SJCRH30 (cell line): ENCODE results near the gene CREG1. TPM values are rescaled to one million over a fixed set of nuclear protein-coding genes. Genes with fewer than 3 reads are reported as not detected.

Experiments
- DNase-seq, 2 experiments: peaks; one replicate each; pipeline ENCODE4 v3.0.0-alpha.2; 2015 to 2020
- H3K27ac ChIP-seq: fragments of 250-450 bp; sonication (Bioruptor Pico); 2 replicates; pipeline ENCODE4 v1.5.1; 2020; ENCODE audit warnings: mild to moderate bottlenecking, moderate library complexity
- H3K27me3 ChIP-seq: fragments of 250-450 bp; sonication (Bioruptor Pico); 2 replicates; pipeline ENCODE4 v1.5.1; 2020; ENCODE audit warnings: mild to moderate bottlenecking, moderate library complexity
- H3K36me3 ChIP-seq: fragments of 250-450 bp; sonication (Bioruptor Pico); 2 replicates; pipeline ENCODE4 v1.5.1; 2020; ENCODE audit warnings: mild to moderate bottlenecking, moderate library complexity
- H3K4me1 ChIP-seq: fragments of 250-450 bp; sonication (Bioruptor Pico); 2 replicates; pipeline ENCODE4 v1.5.1; 2020; ENCODE audit warnings: mild to moderate bottlenecking, moderate library complexity
- H3K4me3 ChIP-seq: fragments of 250-450 bp; sonication (Bioruptor Pico); 2 replicates; pipeline ENCODE4 v1.5.1; 2020; ENCODE audit warnings: mild to moderate bottlenecking, moderate library complexity
- H3K9me3 ChIP-seq: fragments of 250-450 bp; sonication (Bioruptor Pico); replicated peaks from 2 replicates; pipeline ENCODE4 v1.5.1; 2020; ENCODE audit warnings: mild to moderate bottlenecking, moderate library complexity
- total RNA-seq: library from RNA; depleted of rRNA; stranded (reverse); fragments of >200 nt; shearing (Covaris generic); gene quantifications from 2 replicates; pipeline ENCODE4 v1.2.3, GENCODE V29; 2014

Gene CREG1
- total RNA-seq, 1 experiment from 2014 or later, result 39.4 TPM

DNA sequence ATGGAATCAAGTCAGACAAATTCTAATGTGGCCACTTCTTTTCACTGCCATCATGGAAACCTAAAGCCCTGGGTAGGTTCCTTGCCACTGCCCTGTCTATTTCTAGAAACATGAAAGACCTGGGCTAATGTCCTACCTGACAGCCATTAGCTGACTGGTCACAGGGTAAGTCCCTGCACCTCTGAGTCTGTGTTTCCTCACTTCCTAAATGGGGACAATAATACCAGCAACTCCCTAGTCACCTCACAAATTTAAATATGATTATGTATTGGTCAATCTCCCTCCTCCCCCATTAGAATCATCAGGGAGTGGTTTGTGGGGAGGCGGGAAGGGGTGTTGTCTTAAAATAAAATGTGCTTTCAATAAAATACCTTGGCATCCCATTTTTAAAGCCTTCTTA is 2.2 kb downstream of the CREG1 start:
- no peak overlapping the region for H3K4me3 ChIP-seq
- no peaks in the 10 kb centered on the region for H3K27me3 ChIP-seq
- DNase-seq, result no peak
- H3K36me3 ChIP-seq, result no peaks in the 10 kb centered on the region
- no peak overlapping the region for H3K27ac ChIP-seq
- H3K9me3 ChIP-seq, result no peaks in the 10 kb centered on the region
- peaks cover 4% of the 10 kb centered on the region for H3K4me1 ChIP-seq

DNA sequence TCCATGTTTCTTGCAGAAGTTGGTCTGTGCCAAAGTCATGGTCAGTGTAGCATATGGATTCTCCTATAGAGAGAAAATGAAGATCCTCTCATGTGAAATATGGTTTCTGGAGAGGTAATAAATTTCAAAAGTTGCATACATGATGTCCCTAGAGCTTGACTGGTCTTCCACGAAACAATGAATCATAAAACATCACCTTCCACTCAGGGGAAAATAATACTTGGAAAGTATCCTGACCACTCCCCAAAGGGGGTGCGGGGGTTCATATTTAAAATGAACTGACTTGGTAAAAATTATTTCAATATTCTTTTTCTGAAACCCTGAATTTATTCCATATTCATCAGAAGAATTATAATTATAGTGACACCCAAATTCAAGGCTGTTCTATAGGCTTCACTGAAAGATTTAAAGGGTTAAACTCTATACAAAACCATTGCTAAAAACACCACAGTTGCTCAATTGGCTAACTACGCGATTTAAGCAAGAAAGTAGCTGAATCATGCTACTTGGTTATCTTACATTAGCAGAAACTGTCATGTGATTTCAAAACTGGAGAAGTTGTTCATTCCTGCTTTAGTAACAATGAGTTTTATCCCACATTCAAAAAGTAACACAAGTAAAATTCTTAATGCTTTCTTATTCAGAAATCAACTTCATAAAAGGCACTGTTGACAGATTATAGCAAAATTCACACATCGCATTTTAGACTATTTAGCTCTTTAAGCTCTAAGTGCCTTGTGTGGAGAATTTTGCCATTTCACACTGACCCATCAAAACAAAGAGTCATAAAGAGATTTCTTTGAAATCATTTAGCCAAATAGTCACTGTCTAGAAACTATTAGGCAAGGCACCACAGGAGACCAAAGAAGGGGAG is 5.3 kb downstream of the CREG1 start:
- no peak overlapping the region for H3K27ac ChIP-seq
- H3K9me3 ChIP-seq, result no peaks in the 10 kb centered on the region
- no peak for DNase-seq
- no peaks in the 10 kb centered on the region for H3K27me3 ChIP-seq
- no peaks in the 10 kb centered on the region for H3K4me1 ChIP-seq
- H3K4me3 ChIP-seq, result no peak overlapping the region
- no peaks in the 10 kb centered on the region for H3K36me3 ChIP-seq

DNA sequence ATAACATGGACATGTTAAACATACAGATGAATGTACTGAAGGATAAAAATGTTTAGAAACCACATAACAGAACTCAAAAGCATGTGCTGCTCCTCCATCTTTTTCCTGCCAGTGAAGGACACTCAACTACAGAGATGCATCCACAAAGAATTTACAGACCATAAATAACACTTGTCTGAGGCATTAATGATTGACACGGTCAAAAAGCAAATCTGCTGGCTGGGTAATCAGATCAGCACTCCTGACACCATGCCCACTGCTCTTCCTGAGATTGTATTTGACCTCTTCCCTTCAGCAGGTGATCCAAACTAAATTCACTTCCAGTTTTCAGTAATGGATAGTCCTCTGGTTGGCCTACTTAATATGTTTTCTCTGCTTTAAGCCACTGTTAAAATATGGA is 6.6 kb downstream of the CREG1 start:
- no peaks in the 10 kb centered on the region for H3K27me3 ChIP-seq
- H3K27ac ChIP-seq, result no peak overlapping the region
- H3K36me3 ChIP-seq, result no peaks in the 10 kb centered on the region
- H3K4me3 ChIP-seq, result no peak overlapping the region
- DNase-seq, result no peak
- H3K9me3 ChIP-seq, result no peaks in the 10 kb centered on the region
- no peaks in the 10 kb centered on the region for H3K4me1 ChIP-seq

DNA sequence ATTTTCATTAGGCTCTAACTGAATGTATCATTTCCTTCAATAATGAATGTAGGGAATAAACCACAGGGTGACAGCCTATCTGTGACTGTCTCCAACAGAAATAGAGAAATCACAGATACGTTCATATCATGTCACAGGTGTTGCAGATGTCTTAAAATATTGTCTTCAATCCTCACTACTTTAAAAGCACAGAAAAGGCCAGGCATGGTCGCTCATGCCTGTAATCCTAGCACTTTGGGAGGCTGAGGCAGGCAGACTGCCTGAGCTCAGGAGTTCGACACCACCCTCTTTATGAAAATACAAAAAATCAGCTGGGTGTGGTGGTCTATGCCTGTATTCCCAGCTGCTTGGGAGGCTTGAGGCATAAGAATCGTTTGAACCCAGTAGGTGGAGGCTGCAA is 8.2 kb downstream of the CREG1 start:
- Histone ChIP-seq H3K27ac (no peak overlapping the region), H3K36me3 (no peaks in the 10 kb centered on the region), H3K27me3 (no peaks in the 10 kb centered on the region; the same call in 1 of the 2 replicates), H3K4me3 (no peak overlapping the region), H3K9me3 (no peaks in the 10 kb centered on the region), H3K4me1 (no peaks in the 10 kb centered on the region)
- no peak for DNase-seq

DNA sequence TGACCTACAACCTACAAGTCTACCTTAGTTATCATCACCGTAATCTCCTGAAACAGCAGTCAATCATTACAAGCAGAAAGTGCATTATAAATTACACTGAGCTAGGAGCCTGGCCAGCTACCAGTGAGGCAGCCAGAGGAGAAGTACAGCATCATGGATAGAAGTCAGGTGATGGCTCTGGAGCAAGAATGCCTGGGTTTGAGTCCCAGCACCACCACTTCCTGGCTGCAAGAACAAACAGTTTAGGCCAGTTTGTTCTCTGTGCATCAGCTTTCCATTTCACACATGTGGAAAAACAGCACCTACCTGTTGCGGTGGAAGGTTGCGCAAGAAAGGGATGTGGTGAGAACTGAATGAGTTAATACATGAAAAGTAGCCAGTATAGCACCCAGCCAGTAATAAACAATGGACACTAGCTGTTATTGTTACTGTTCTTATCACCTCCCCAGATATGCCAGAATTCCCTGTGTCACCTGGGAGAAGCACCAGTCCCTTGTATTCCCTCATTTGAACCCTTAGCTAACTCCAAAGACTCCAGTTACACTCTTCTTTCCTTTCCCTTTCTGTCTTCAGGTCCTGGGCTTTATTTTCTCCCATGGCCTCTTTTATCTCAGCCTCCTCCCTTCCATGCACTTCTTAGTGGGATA is 9.0 kb downstream of the CREG1 start:
- Histone ChIP-seq H3K27me3 (no peaks in the 10 kb centered on the region; the same call in 1 of the 2 replicates), H3K9me3 (no peaks in the 10 kb centered on the region), H3K27ac (no peak overlapping the region), H3K4me1 (no peaks in the 10 kb centered on the region), H3K36me3 (no peaks in the 10 kb centered on the region), H3K4me3 (no peak overlapping the region)
- no peak for DNase-seq

DNA sequence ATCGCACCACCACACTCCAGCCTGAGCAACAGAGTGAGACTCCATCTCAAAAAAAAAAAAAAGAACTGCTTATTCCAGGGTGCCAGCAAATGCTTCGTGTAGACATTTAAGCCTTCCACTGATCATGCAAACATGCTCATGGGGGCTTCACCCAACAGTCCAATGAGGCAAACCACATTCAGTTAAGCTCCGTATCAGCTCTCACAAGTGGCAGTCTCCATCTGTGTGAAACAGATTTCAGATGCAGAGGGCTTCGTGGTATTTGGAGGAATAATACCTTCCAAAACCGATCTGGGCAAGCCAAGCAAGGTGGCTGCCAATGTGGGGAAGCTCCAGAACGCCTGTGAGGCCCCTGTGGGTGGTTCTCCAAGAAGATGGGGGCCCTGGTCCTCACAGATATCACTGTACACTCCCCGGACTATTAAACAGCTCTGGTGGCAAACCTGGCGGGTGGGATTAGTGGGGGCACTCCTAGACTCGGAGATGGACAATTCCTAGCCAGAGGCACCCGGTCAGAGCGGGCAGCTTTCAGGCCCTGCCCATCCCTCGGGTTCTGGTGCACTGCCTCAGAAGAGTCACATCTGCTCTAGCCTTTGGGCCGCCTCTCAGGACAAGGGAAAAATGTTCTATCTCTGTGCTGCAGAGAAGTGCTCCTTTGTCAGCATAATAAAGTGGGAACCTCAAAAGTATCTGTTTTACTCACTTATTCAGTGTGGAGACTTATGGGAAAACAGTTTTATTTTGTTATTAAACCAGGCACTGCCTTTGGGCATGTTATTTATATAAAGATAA is 10.2 kb downstream of the CREG1 start:
- no peaks in the 10 kb centered on the region for H3K9me3 ChIP-seq
- no peak for DNase-seq
- no peaks in the 10 kb centered on the region for H3K36me3 ChIP-seq
- no peak overlapping the region for H3K4me3 ChIP-seq
- no peaks in the 10 kb centered on the region; the same call in 1 of the 2 replicates for H3K27me3 ChIP-seq
- H3K27ac ChIP-seq, result no peak overlapping the region
- H3K4me1 ChIP-seq, result no peaks in the 10 kb centered on the region

DNA sequence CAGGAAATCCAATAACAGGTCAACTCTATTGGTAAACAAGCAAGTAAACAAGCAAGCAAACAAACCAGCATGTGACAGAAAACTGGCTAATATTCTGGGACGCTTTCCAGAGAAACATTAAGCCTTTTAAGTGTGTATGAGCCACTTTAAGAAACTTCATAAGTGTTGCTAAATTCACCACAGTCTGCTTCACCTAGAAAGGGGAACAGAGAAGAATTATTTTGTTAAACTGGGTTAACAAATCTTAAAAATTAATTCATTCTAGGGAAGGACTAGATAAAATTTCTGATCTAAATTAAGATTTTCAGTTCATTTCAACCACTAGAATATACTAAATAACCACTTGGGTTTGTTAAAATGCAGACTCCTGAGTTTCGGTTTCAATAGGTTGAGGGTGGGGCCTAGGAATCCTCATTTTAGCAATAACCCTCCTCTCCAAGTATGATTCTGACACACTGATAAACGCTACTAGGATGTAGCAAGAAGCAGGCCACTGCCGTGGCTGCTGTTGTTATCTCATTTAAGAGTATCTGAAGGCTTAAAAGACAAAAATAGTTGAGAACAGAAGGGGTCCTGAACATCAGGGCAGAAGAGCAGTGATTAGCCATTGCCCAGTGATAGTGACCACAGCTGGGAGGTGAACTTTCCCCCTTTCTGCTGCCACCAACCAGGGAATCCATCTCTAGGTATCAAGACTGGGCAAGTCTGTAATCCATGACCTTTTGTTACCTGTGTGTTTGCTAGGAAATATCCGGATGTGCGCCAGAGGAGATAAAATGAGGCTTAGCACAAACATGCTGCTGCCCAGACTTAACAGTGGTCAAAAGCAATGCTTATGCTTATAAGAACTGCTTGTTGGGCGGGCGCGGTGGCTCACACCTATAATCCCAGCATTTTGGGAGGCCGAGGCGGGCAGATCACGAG is 11.2 kb downstream of the CREG1 start:
- Histone ChIP-seq H3K27ac (no peak overlapping the region), H3K36me3 (no peaks in the 10 kb centered on the region), H3K4me1 (no peaks in the 10 kb centered on the region), H3K27me3 (no peaks in the 10 kb centered on the region; the same call in 1 of the 2 replicates), H3K4me3 (no peak overlapping the region), H3K9me3 (no peaks in the 10 kb centered on the region)
- no peak for DNase-seq

DNA sequence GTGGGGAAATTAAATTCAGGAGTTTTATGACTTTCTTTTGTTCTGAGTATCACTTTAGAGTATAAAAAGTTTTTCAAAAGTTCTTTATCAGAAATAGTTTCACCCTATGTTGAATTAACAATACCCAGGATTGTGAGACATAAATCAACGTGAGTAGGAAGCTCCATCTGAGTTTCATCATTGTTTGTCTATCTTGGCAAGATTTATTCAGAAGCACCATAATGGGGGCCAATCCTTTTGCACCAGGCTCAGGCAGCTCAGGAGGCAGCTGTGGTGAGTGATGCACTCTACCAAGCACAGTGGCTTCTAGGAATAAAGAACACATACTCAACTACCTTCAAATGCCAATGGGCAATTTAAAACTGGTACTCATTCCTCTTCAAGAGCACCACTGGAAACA is 12.0 kb downstream of the CREG1 start:
- Histone ChIP-seq H3K27ac (no peak overlapping the region), H3K4me3 (no peak overlapping the region), H3K9me3 (no peaks in the 10 kb centered on the region), H3K4me1 (no peaks in the 10 kb centered on the region), H3K27me3 (no peaks in the 10 kb centered on the region; the same call in 1 of the 2 replicates), H3K36me3 (no peaks in the 10 kb centered on the region)
- no peak for DNase-seq

DNA sequence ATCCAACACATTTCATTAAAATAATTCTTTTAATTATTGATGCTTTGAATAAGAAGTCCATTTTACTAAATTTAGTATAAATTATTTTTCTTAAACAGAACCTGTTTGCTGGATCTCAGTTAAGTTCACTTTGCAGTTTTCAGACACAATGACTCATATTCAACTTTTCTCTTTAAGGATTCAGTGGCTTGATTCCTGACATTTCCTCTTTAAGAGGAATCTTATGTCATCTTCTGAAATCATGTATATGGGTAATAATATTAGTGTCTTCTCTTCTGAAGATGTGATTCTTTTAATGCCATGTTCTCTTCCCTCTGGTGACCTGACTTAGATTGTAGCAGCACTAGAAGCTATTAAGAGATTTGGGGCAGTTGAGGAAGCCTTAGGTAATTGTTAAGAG is 12.6 kb downstream of the CREG1 start:
- no peak overlapping the region for H3K27ac ChIP-seq
- H3K9me3 ChIP-seq, result no peaks in the 10 kb centered on the region
- H3K36me3 ChIP-seq, result no peaks in the 10 kb centered on the region
- H3K4me3 ChIP-seq, result no peak overlapping the region
- no peaks in the 10 kb centered on the region for H3K4me1 ChIP-seq
- DNase-seq, result no peak
- H3K27me3 ChIP-seq, result no peaks in the 10 kb centered on the region; the same call in 1 of the 2 replicates

DNA sequence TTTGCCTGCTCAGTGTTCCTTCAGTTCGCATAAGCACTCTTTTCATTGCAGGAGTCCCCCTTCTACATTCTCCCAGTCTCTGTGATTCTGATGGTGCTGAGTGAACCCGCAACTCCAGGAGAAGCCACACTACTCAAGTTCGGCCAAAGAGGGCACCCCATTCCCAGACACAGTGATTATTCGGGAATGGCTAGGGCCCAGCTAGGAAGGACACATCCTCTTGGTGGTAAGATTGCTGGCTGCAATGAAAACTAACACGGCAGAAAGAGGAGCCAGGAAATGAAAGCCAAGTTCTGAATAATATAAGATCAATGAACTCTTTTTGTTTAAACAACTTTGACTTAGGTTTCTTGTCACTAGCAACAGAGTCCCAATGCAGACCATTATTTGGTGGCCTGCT is 14.9 kb downstream of the CREG1 start:
- Histone ChIP-seq H3K9me3 (no peaks in the 10 kb centered on the region), H3K27me3 (no peaks in the 10 kb centered on the region; the same call in 1 of the 2 replicates), H3K4me1 (peaks cover under 1% of the 10 kb centered on the region), H3K4me3 (no peak overlapping the region), H3K27ac (no peak overlapping the region), H3K36me3 (no peaks in the 10 kb centered on the region)
- DNase-seq, result peak in 1 of 2 experiments; percentile 34

DNA sequence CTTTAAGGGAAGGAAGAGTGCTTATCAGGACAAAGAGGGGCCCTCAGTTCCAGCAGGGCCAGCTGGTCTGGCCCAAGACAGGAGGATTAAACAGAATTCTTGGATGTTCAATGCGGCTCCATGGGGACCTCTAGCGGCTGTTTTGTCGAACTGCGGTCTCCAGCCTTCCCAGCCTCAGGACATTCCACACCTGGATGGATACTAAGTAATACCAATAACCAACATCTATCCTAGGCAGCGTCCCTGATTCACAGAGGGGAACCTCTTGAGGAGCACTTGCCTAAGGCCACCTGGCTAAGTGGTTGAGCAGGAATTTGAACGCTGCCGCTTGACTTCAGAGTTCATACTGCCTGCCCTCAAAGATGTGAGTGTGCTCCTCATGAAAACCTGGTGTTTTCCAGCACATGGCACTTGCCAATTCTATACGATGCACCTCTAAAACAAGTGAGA is 19.7 kb downstream of the CREG1 start:
- Histone ChIP-seq H3K9me3 (no peaks in the 10 kb centered on the region), H3K27me3 (no peaks in the 10 kb centered on the region), H3K4me3 (no peak overlapping the region), H3K27ac (no peak overlapping the region), H3K4me1 (peaks cover 27% of the 10 kb centered on the region), H3K36me3 (no peaks in the 10 kb centered on the region)
- DNase-seq, result peak; percentile 57 to 86

DNA sequence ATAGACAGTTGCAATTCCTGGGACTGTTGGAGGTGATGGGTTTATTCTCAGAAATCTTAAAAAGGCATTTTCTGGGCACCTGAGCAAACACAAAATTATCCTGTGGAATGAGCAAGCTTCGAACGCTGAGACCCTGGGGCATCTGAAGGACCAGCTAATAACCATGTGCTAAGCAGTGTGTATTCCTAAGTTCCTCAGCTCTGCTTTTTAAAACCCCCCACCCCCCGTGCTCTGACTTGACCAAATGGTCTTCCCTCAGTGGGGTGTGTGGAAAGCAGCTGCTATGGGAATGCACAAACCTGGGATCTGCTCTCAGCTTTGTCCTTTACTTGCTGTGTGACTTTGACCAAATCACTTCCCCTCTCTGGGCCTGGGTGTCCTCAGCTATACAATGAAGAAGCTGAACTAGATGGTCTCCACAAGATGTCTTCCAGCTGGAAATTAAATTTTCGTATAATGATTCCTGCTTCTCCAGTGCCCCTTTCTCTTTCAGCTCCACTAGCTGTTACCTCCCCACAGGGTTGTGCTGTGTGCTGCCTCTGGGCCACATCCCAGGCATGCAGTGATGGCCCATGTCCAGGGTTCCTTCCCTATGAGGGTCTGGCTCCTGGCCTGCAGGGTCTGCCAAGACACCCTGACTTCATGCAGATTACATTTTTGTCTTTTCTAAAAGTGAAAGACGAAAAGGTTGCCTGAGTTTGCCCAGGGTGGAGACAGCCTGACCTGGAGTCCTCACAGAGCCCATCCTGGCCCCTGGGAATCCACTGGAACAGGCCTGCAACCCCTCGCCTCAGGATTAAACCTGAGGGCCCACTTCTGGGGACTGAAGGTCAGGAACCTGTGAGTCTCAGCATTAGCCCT is 20.4 kb downstream of the CREG1 start:
- peak in 1 of 2 experiments; percentile 30 for DNase-seq
- no peaks in the 10 kb centered on the region for H3K27me3 ChIP-seq
- no peak overlapping the region for H3K27ac ChIP-seq
- H3K9me3 ChIP-seq, result no peaks in the 10 kb centered on the region
- H3K4me3 ChIP-seq, result no peak overlapping the region
- H3K4me1 ChIP-seq, result peaks cover 27% of the 10 kb centered on the region
- H3K36me3 ChIP-seq, result no peaks in the 10 kb centered on the region

DNA sequence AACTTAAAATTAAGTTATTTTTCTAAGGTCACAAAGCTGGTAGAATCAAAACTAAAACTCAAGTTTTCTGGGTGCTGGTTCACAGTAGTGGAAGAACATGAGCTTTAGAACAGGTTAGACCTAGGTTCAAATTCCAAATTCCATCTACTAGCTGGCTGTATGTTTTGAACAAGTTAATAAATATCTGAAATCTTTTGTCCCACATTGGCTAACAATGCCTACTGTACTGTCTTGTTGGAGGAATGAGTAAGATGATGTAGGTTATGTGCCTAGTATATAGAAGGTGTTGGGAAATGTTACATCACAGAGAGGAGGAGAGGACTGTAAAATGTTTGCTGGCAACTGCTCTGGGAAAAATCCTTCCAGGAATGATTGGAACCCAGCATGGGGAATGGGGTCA is 21.2 kb downstream of the CREG1 start:
- H3K36me3 ChIP-seq, result no peaks in the 10 kb centered on the region
- no peak overlapping the region for H3K4me3 ChIP-seq
- H3K27ac ChIP-seq, result no peak overlapping the region
- no peaks in the 10 kb centered on the region for H3K9me3 ChIP-seq
- DNase-seq, result no peak
- peaks cover 27% of the 10 kb centered on the region for H3K4me1 ChIP-seq
- no peaks in the 10 kb centered on the region for H3K27me3 ChIP-seq
